ENCODE results near the gene SLC25A23. TPM values are rescaled to one million over a fixed set of nuclear protein-coding genes. Genes with fewer than 3 reads are reported as not detected.

The SLC25A23 gene
- total and polyA plus RNA-seq, 3 donors from 2014 or later = 26.9 to 38.5 (median 34.3) TPM

DNA sequence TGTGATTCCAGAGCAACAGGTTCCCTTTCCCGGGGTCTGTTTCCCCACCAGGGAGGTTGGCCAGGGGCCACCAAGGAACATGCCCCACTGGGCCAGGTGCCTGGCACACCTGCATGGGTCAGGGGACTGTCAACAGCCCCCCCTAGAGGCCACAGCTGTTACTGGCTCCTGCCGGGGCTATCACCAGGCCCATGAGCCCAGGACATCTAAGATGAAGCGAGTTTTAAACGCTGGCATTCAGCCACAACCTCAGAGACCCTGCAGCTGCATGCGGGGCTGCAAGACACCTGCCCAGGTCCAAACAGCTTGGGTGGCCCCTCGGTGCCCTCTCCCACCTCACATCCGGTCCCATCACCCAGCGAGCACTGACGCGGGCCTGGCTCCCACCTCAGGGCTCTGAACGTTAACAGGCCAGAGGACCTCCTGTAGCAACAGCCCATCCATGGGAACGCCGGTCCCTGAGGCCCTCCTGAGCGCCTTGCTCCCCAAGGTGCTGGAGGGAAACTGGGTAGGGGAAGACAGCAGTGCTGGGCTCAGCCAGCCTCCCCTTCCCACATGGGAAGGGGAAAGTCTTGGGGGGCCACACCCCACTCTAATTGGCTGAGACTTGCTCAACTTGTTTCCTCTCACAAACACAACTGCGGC is 47.0 kb downstream of the SLC25A23 start:
- DNase-seq = peak; percentile 36
- no peak for TF ChIP-seq POLR2A (IDR thresholded peaks at IDR 0.05)
- TF ChIP-seq, protein P1, sequence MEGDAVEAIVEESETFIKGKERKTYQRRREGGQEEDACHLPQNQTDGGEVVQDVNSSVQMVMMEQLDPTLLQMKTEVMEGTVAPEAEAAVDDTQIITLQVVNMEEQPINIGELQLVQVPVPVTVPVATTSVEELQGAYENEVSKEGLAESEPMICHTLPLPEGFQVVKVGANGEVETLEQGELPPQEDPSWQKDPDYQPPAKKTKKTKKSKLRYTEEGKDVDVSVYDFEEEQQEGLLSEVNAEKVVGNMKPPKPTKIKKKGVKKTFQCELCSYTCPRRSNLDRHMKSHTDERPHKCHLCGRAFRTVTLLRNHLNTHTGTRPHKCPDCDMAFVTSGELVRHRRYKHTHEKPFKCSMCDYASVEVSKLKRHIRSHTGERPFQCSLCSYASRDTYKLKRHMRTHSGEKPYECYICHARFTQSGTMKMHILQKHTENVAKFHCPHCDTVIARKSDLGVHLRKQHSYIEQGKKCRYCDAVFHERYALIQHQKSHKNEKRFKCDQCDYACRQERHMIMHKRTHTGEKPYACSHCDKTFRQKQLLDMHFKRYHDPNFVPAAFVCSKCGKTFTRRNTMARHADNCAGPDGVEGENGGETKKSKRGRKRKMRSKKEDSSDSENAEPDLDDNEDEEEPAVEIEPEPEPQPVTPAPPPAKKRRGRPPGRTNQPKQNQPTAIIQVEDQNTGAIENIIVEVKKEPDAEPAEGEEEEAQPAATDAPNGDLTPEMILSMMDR (IDR thresholded peaks at IDR 0.05) = peak in 2 of 3 experiments; percentile 19 to 48
- Histone ChIP-seq H3K36me3 (ENCODE audit: low read depth, missing control alignments) (no peaks in the 10 kb centered on the region), H3K27me3 (no peaks in the 10 kb centered on the region), H3K4me3 (no peak overlapping the region), H3K27ac (peak overlapping the region in 1 of 2 donors; percentile 67), H3K9me3 (no peaks in the 10 kb centered on the region), H3K4me1 (peaks cover 11% of the 10 kb centered on the region)
- intact Hi-C loops (cut with DNase I; ENCODE audit: low total_unique reads) = no loop called here
- 54 to 66% methylated on average over 4 to 13 of the region's 15 CpGs for WGBS, 2 donors

DNA sequence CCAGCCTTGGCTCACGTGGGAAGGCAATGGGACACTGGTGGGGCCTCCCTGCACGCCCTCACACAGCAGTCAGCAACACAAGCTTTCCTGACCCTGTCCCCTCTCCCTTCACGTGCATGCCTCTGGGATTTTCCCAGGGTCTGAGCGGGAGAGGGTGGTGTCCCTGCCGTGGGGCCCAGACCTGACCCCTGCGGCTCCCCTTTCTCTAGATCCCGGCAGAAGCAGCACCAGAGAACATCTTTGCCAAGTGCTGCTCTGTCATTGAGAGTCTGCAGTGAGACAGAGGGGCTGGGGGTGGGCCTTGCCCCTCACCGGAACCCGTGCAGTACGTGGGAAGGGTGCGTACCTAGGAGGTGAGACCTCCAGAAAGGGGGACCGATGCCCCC is 47.5 kb downstream of the SLC25A23 start:
- 77 to 78% methylated on average over 6 to 12 of the region's 12 CpGs for WGBS, 2 donors
- Histone ChIP-seq H3K4me3 (no peak overlapping the region), H3K4me1 (peaks cover 11% of the 10 kb centered on the region), H3K27ac (no peak overlapping the region), H3K9me3 (no peaks in the 10 kb centered on the region), H3K36me3 (ENCODE audit: low read depth, missing control alignments) (no peaks in the 10 kb centered on the region), H3K27me3 (no peaks in the 10 kb centered on the region)
- DNase-seq = no peak
- TF ChIP-seq POLR2A (IDR thresholded peaks at IDR 0.05) = no peak
- TF ChIP-seq, protein P1 (IDR thresholded peaks at IDR 0.05) = no peak
- intact Hi-C loops (cut with DNase I; ENCODE audit: low total_unique reads) = no loop called here

DNA sequence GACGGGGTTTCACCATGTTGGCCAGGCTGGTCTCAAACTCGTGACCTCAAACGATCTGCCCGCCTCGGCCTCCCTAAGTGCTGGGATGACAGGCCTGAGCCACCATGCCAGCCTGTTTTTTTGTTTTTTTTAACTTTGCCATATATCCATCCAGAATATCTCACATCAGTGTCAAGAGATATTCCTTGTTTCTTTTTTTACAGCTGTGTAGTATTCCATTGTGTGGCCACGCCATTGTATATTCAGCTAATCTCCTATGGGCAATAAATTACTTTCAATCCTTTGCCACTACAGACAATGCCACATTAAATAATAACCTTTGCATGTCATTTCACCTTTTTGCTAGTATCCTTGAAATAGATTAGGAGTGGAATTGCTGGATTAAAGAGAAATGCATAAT is 50.2 kb downstream of the SLC25A23 start:
- Histone ChIP-seq H3K27ac (no peak overlapping the region), H3K27me3 (no peaks in the 10 kb centered on the region), H3K9me3 (no peaks in the 10 kb centered on the region), H3K4me1 (peaks cover 11% of the 10 kb centered on the region), H3K36me3 (ENCODE audit: low read depth, missing control alignments) (no peaks in the 10 kb centered on the region), H3K4me3 (no peak overlapping the region)
- whole genome bisulfite sequencing, 2 donors = 93% methylated on average over 6 of the region's 6 CpGs
- intact Hi-C loops (cut with DNase I; ENCODE audit: low total_unique reads) = no loop called here
- no peak for TF ChIP-seq POLR2A (IDR thresholded peaks at IDR 0.05)
- TF ChIP-seq, protein P1 (IDR thresholded peaks at IDR 0.05) = no peak
- no peak for DNase-seq

DNA sequence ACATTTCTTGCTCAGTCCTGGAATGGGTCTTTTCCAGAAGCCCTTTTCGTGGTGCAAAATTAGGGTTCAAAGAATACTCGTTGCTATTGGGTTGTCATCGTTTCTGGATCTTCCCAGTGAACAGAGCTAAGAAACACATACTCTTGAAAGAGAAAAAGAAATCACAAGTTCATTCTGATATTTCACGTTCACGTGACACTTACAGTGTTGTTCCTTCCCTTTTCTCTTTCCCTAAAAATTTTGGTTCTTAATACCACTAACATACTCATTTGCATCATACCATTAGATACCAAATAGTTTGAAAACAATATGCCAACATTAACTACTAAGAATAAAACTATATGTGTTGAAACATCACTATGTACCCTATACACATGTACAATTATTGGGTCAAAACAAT is 53.2 kb downstream of the SLC25A23 start:
- intact Hi-C loops (cut with DNase I; ENCODE audit: low total_unique reads) = no loop called here
- TF ChIP-seq POLR2A (IDR thresholded peaks at IDR 0.05) = no peak
- TF ChIP-seq, protein P1 (IDR thresholded peaks at IDR 0.05) = no peak
- Histone ChIP-seq H3K27me3 (no peaks in the 10 kb centered on the region), H3K4me1 (no peaks in the 10 kb centered on the region), H3K36me3 (ENCODE audit: low read depth, missing control alignments) (no peaks in the 10 kb centered on the region), H3K9me3 (no peaks in the 10 kb centered on the region), H3K4me3 (no peak overlapping the region), H3K27ac (no peak overlapping the region)
- DNase-seq = no peak
- 83 to 91% methylated on average over 5 of the region's 5 CpGs for WGBS, 2 donors
